DND-41 (cell line): ENCODE results near the gene FANCE.

Experiments
- EZH2 ChIP-seq: IDR thresholded peaks from 3 replicates; pipeline ENCODE4 v1.6.1; 2012; ENCODE audit warnings: borderline replicate concordance, low read depth, mild to moderate bottlenecking, moderate library complexity, low read length, inconsistent platforms; ENCODE audit not compliant: severe bottlenecking
- TF ChIP-seq, protein P1 (sequence below): IDR thresholded peaks from 2 replicates; pipeline ENCODE4 v1.5.1; 2012; ENCODE audit warnings: borderline replicate concordance, low read length, moderate library complexity, mild to moderate bottlenecking; ENCODE audit not compliant: poor library complexity, severe bottlenecking; ENCODE audit errors: extremely low read depth

GRCh38 chr6:35411066-35411465, 41.1 kb upstream of the FANCE start:
- TF ChIP-seq, protein P1, sequence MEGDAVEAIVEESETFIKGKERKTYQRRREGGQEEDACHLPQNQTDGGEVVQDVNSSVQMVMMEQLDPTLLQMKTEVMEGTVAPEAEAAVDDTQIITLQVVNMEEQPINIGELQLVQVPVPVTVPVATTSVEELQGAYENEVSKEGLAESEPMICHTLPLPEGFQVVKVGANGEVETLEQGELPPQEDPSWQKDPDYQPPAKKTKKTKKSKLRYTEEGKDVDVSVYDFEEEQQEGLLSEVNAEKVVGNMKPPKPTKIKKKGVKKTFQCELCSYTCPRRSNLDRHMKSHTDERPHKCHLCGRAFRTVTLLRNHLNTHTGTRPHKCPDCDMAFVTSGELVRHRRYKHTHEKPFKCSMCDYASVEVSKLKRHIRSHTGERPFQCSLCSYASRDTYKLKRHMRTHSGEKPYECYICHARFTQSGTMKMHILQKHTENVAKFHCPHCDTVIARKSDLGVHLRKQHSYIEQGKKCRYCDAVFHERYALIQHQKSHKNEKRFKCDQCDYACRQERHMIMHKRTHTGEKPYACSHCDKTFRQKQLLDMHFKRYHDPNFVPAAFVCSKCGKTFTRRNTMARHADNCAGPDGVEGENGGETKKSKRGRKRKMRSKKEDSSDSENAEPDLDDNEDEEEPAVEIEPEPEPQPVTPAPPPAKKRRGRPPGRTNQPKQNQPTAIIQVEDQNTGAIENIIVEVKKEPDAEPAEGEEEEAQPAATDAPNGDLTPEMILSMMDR: no peak
- TF ChIP-seq EZH2: no peak
